A549 treated with DMSO at 1 μM for 4 hours (cell line): Measurements from ENCODE around the gene VPREB3. TPM values are rescaled to one million over a fixed set of nuclear protein-coding genes. Genes with fewer than 3 reads are reported as not detected.

Source experiments
- total RNA-seq: library from RNA; stranded (reverse); fragments of 200-300 nt; extraction: Qiagen RNA extraction; gene quantifications from 5 replicates; pipeline ENCODE4 v1.2.3, GENCODE V29; 2022; ENCODE audit warnings: low read depth

The VPREB3 gene, protein sequence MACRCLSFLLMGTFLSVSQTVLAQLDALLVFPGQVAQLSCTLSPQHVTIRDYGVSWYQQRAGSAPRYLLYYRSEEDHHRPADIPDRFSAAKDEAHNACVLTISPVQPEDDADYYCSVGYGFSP
- 0.51 to 0.87 TPM (median 0.64 TPM) in 5 replicates for total RNA-seq

DNA sequence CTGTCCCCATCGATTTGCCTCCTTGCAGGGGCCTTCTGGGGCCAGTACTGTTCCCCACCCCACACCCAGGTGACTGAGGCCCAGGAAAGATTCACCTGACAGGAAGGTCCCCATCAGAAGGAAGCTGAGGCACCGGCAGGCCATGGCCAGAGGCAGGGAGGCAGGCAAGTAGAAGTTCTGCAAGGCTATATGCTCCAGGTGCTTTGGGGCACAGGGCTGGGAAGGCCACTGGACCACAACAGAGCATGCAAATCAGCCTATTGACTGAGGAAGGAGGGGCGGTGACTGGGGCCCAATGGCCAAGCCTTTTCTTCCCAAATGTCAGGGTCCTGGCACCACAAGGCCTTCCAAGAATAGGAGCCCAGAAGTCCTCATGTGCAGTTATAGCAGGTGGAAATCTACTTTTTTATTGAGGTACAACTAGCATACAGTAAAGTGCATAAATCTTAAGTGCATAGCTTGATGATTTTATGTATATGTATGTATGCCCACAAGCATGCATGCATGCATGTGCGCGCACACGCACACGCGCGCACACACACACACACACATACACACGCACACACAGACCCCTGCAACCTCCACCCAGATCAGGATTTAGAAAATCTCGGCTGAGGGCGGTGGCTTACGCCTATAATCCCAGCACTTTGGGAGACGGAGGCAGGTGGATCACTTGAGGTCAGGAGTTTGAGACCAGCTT, at the start of gene VPREB3:
Gene VPREB3, minus strand, starts transcription at position 206 of the 700 bp plus-strand sequence. Its CDS starts 62 bp downstream, at position 144.

DNA sequence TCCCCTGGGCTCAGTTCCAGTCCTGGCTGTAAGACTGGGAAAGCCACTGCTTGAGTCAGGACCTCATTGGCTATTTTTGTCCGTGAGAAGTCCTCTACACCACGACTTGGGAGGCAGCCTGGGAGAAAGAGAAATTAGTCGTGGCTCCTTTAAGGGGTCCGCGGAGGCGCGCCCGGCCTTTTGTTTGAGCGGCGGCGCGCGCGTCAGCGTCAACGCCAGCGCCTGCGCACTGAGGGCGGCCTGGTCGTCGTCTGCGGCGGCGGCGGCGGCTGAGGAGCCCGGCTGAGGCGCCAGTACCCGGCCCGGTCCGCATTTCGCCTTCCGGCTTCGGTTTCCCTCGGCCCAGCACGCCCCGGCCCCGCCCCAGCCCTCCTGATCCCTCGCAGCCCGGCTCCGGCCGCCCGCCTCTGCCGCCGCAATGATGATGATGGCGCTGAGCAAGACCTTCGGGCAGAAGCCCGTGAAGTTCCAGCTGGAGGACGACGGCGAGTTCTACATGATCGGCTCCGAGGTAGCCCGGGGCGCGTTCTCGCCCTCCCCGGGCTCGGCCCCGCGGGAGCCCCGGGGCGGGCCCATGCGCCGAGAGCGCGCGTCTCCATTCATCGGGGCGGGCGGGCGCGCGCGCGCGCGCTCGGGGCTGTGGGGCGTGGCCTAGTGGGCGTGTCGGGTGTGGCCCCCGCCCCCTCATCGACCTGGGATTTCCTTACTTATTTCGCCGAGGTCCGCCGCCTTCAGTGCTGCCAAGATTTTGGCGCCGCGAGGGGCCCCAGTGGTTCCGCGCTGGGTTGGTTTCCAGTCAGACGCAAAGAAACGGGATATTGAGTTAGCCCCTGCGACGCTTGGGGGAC, 32.8 kb upstream of the VPREB3 start, which contains the start of gene SMARCB1:
Gene SMARCB1, plus strand, starts transcription at position 215 of the 848 bp plus-strand sequence. Its CDS starts 204 bp downstream, at position 419.

DNA sequence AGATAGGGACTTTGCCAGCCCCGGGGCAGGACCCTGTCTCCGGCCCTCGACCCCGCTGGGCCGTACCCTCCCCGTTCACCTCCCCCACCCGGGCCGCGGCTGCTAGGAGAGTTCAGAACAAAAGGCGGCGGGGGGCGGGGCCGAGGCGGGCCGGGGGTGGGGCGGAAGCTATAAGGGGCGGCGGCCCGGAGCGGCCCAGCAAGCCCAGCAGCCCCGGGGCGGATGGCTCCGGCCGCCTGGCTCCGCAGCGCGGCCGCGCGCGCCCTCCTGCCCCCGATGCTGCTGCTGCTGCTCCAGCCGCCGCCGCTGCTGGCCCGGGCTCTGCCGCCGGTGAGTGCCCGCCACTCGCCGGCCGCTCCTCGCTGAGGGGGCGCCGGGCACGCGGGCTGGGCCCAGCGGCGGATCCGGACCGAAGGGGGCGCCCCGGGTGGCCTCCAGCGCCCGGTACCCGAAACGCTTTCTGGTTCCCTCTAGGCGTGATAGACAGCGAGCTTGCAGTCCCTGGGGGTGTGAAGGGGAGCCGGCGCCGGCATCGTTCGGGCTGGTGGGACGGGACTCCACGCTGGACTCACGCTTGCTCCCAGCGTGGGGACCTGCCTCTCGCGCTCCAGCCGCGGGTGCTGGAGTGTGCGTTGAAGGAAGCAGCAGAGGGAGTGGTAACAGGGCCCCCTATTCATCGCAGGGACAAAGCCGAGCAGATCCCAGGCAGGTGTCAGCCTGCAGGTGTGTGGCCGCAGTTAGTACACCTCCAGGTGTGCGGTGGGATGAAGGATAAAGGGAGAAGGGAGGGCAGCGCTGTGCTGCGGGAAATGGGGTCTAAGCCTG, 18.6 kb upstream of the VPREB3 start, which contains the start of gene MMP11:
Gene MMP11, plus strand, starts transcription at position 201 of the 825 bp plus-strand sequence. Its CDS starts 22 bp downstream, at position 223.

DNA sequence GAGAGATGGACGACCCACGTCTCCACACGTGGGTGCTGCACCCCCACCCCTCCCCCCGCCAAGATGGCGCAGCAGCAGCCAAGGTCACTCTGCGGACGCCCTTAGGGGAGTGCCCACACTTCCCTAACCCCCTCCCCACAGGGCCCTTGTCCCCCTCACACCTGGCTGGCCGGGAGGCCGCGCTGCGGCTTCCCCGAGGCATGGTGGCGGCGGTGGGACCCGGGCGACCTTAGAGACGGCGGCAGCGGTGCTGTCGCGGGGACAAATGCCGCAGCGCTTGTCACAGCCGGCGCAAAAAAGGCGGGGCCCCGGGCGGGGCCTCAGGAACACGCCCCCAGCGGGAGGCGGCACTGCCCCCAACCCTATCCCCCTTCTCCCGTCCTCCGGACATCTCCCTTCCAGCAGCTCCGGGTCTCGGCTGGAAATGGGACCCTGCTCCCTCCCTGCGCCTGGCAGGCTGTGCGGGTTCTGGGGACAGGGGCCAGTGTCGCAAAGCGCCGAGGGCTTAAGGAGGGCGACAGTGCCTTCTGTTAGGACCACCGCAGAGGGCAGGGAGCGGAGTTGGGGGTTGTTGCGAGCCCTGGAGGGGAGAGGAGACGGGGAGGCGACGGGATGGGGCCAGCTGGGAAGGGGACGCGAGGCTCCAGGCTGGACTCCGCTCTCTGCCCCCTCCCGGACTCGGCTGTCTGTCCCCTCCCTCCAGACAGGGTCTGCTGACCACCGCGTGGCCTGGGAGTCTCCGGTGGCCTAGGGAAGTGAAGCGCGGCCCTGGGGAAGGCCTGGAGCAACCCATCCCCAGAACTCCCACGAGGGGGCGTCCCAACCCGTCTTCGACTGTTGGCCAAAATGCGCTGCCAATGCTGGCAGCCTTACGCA, 13.7 kb upstream of the VPREB3 start, which contains the start of gene CHCHD10:
Gene CHCHD10, minus strand, starts transcription at position 300 of the 876 bp plus-strand sequence. Its CDS starts 98 bp downstream, at position 202.

DNA sequence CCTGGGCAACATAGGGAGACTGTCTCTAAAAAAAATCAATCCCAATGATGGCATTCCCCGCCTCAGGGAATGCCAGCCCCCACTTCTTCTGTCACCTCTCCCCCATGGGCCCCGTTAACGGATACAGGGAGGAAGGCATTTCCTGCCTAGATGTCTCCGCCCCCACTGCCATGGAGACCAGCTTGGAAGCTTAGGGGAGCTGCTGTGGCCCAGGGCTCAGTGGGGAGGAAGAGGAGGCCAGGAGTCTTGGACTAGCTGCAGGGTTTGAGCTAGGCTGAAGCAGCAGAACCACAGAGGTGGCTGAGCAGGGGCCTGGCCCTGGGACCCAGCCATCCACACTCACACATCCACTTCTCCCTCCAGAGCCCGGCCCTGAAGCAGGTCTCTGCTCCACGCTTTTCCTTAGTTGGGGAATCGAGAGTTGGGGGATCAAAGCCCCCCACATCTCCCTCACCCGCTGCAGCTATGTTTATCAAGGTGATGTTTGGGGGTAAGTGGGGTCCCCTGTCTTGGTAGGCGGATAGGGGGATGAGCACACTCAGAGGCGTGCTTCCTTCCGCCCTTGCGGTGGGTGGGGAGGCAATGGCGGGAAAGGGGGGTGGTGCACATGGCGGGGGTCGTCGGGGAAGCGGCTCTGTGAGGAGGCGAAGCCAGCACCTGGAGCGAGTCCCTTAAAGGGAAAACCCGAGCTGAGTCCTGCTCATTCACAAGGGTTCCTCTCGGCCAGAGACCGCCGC, 8.8 kb upstream of the VPREB3 start, which contains the start of gene C22orf15:
Gene C22orf15, plus strand, starts transcription at position 149 of the 737 bp plus-strand sequence. Its CDS starts 317 bp downstream, at position 466.

DNA sequence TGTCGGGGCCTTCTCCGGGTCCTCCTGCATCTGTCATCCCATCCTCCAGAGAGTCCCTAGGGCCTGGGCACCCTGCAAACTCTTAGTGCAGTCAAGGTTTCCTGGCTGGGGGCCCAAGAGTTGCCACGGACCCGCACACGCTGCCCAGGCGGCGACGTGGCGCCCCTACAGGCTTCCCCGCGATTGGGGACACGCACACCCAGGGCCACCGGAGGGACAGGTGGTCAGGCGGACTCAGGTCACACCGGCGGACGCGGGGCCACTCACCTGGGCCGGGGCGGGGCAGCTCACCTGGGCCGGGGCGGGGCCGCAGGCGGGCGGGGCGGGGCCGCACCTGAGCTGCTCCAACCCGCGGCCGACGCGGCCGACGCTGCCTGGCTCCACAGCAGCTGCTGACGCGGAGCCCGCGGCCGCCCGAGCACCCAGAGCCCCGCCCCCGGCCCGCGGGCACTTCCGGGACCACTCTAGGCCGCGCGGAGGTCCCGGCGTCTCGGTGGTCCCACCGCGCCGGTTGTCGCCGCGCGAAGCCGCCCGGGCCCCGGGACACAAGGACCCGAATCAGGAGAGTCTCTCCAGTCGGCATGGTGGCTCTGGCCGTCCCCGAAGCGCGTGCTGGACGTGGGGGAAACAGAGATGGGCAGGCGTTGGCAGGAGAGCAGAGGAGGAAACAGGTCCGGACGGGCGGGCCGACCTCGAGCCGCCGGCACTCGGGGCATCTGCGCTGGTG, 3.3 kb downstream of the VPREB3 start, which contains the start of gene ZNF70:
Gene ZNF70, minus strand, starts transcription at position 399 of the 727 bp plus-strand sequence. CDS start 5,972 bp downstream, outside the sequence.

Other genes starting within 250 kb of the VPREB3 start
- not detected in 5 replicates for gene IGLL1, start 174.1 kb downstream of the VPREB3 start, total RNA-seq
- 0.09 to 0.26 TPM (median 0.13 TPM) in 4 of 5 replicates, not detected in the other for gene DRICH1, start 122.1 kb downstream of the VPREB3 start, total RNA-seq
- 0.04 TPM in 1 of 5 replicates, not detected in the others for gene RGL4, start 63.4 kb downstream of the VPREB3 start, total RNA-seq
- gene ZNF70, start 3.3 kb downstream of the VPREB3 start, total RNA-seq = 0.99 to 1.3 TPM (median 1.2 TPM) in 5 replicates
- gene C22orf15, start 8.6 kb upstream of the VPREB3 start, total RNA-seq = not detected in 5 replicates
- 84.1 to 177 TPM (median 168 TPM) in 5 replicates for gene CHCHD10, start 13.5 kb upstream of the VPREB3 start, total RNA-seq
- 0.11 to 0.23 TPM (median 0.14 TPM) in 5 replicates for gene MMP11, start 18.4 kb upstream of the VPREB3 start, total RNA-seq
- gene SMARCB1, start 32.5 kb upstream of the VPREB3 start, total RNA-seq = 47.3 to 58.2 TPM (median 50.3 TPM) in 5 replicates
- gene DERL3, start 84.6 kb upstream of the VPREB3 start, total RNA-seq = 0.43 to 0.69 TPM (median 0.47 TPM) in 5 replicates
- gene SLC2A11, start 103.5 kb upstream of the VPREB3 start, total RNA-seq = 8.7 to 10.0 TPM (median 9.7 TPM) in 5 replicates
- 485 to 881 TPM (median 831 TPM) in 5 replicates for gene MIF, start 140.0 kb upstream of the VPREB3 start, total RNA-seq
- 0.17 to 0.54 TPM (median 0.26 TPM) in 5 replicates for gene GSTT2B, start 206.8 kb upstream of the VPREB3 start, total RNA-seq
- gene DDTL, start 212.5 kb upstream of the VPREB3 start, total RNA-seq = 1.6 to 1.9 TPM (median 1.7 TPM) in 5 replicates
- gene DDT, start 220.0 kb upstream of the VPREB3 start, total RNA-seq = 103 to 162 TPM (median 139 TPM) in 5 replicates
- gene GSTT2, start 225.7 kb upstream of the VPREB3 start, total RNA-seq = not detected in 5 replicates